Ovary (tissue), 3 donors: Measurements from ENCODE around the gene COPZ2.

ENCODE experiments used
- CTCF ChIP-seq, 3 donors: fragments of 450-650 bp in 2 of 3; fragments of 200-600 bp in 1 of 3; IDR thresholded peaks; one replicate each; pipeline versions ENCODE4 v1.5.1 to v1.8.0; 2016 to 2022; ENCODE audit warnings: antibody characterized with exemption in 3 of 3, mild to moderate bottlenecking in 1 of 3
- POLR2A ChIP-seq: fragments of 450-650 bp; IDR thresholded peaks from one replicate; pipeline ENCODE4 v1.6.1; 2017; ENCODE audit warnings: antibody characterized with exemption, mild to moderate bottlenecking, moderate library complexity
- donor health status: DM: no; HTN: no; CAD: no.

DNA sequence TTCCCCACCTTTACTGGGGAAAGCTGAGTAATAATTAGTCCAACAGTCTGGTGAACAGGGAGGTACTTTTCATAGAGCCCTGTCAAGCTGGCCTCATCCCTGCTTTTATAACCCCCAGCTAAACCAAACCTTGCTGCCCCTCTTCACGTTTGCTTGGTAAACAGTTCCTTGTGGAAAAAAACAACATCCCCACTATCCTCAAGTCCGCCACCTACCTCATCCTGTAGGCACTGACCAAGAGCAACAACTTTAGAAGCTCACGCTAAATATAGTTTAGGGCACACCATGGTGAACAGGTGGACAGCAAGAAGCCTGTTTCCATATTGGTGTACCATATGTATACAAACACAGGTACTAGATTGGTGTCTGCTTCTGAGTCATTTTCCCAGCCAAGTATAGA lies 27.0 kb upstream of the COPZ2 start:
- TF ChIP-seq CTCF (IDR thresholded peaks at IDR 0.05) (no peak), POLR2A (no peak)
